Liver (tissue), 3 donors: ENCODE data around the gene SOX5.

Source experiments
- CTCF ChIP-seq: fragments of 150-350 bp; IDR thresholded peaks from 2 replicates; pipeline ENCODE4 v1.5.1; 2017; ENCODE audit warnings: improper control_type of control experiment, low read depth, low read length; ENCODE audit not compliant: missing input control
- JUND ChIP-seq, 2 donors: IDR thresholded peaks; 2 replicates each; pipeline ENCODE4 v1.6.1; 2016; ENCODE audit warnings: antibody characterized with exemption in 2 of 2
- SP1 ChIP-seq: IDR thresholded peaks from 2 replicates; pipeline ENCODE4 v1.6.1; 2018; ENCODE audit warnings: antibody characterized with exemption, mild to moderate bottlenecking
- YY1 ChIP-seq: IDR thresholded peaks from 2 replicates; pipeline ENCODE4 v1.6.1; 2016; ENCODE audit warnings: antibody characterized with exemption, mild to moderate bottlenecking
- donor health status: healthy.
- donor health status: healthy.

- TF ChIP-seq YY1 (no peak), JUND (IDR thresholded peaks at IDR 0.05) (no peak), CTCF (no peak), SP1 (no peak)
Observed at GRCh38 chr12:23887055-23887835, 62.2 kb downstream of the SOX5 start.
